ENCODE data around the gene WDFY3.

WDFY3 gene

GRCh38 chr4:84914686-84915395, 51.6 kb downstream of the WDFY3 start:
- no peak for ATAC-seq
- TF ChIP-seq TOX (CRISPR knock-in tag; IDR thresholded peaks at IDR 0.05; ENCODE audit: borderline replicate concordance) (no peak), ISL1 (CRISPR knock-in tag; IDR thresholded peaks at IDR 0.05) (no peak), OSR1 (CRISPR knock-in tag; IDR thresholded peaks at IDR 0.05) (no peak), SNAI2 (CRISPR knock-in tag; IDR thresholded peaks at IDR 0.05) (no peak), CSDC2 (CRISPR knock-in tag; IDR thresholded peaks at IDR 0.05) (no peak), ZC3H10 (CRISPR knock-in tag; IDR thresholded peaks at IDR 0.05) (no peak), ZFP30 (CRISPR knock-in tag; IDR thresholded peaks at IDR 0.05) (no peak), GLIS3 (CRISPR knock-in tag; IDR thresholded peaks at IDR 0.05) (no peak), ARNTL (CRISPR knock-in tag; IDR thresholded peaks at IDR 0.05; ENCODE audit: borderline replicate concordance, low read depth) (no peak), TSHZ2 (CRISPR knock-in tag; IDR thresholded peaks at IDR 0.05) (no peak), PPARA (CRISPR knock-in tag; IDR thresholded peaks at IDR 0.05; ENCODE audit: borderline replicate concordance) (no peak), CREB5 (CRISPR knock-in tag; IDR thresholded peaks at IDR 0.05; ENCODE audit: low read depth) (no peak), ZNF565 (CRISPR knock-in tag; conservative IDR thresholded peaks at IDR 0.05; ENCODE audit: low read depth) (no peak), POU6F1 (CRISPR knock-in tag; IDR thresholded peaks at IDR 0.05; ENCODE audit: borderline replicate concordance, low read depth) (no peak), TCF4 (CRISPR knock-in tag; IDR thresholded peaks at IDR 0.05; ENCODE audit: borderline replicate concordance) (no peak), CSRNP3 (CRISPR knock-in tag; IDR thresholded peaks at IDR 0.05) (no peak), ZNF70 (CRISPR knock-in tag; IDR thresholded peaks at IDR 0.05) (no peak), ZNF8 (CRISPR knock-in tag; IDR thresholded peaks at IDR 0.05) (no peak), PATZ1 (CRISPR knock-in tag; IDR thresholded peaks at IDR 0.05; ENCODE audit: borderline replicate concordance) (no peak)

GRCh38 chr4:84913176-84913575, 53.3 kb downstream of the WDFY3 start:
- TF ChIP-seq ZNF8 (CRISPR knock-in tag; IDR thresholded peaks at IDR 0.05), result no peak
- no peak for TF ChIP-seq ISL1 (CRISPR knock-in tag; IDR thresholded peaks at IDR 0.05)
- TF ChIP-seq ZFP30 (CRISPR knock-in tag; IDR thresholded peaks at IDR 0.05), result no peak
- TF ChIP-seq ESRRG (CRISPR knock-in tag; IDR thresholded peaks at IDR 0.05), result no peak
- no peak for TF ChIP-seq POU6F1 (CRISPR knock-in tag; IDR thresholded peaks at IDR 0.05; ENCODE audit: borderline replicate concordance, low read depth)
- no peak for TF ChIP-seq GLIS3 (CRISPR knock-in tag; IDR thresholded peaks at IDR 0.05)
- no peak for TF ChIP-seq TSHZ2 (CRISPR knock-in tag; IDR thresholded peaks at IDR 0.05)
- ATAC-seq, result no peak

Data from SK-N-SH treated with all-trans-retinoic acid at 6 μM for 48 hours (cell line).